Smooth muscle cell (in vitro differentiated cells): ENCODE measurements around the gene SLC25A21. TPM values are rescaled to one million over a fixed set of nuclear protein-coding genes. Genes with fewer than 3 reads are reported as not detected.
"Not testable (repeated sequence)": the region's sequence is repeated elsewhere in the genome, so short reads cannot be mapped to it uniquely, and the experiment has no call there.

Experiments
- DNase-seq: peaks from one replicate; lab custom pipeline; 2025; ENCODE audit not compliant: unreplicated experiment; lab: John Stamatoyannopoulos, UW
- H2AFZ ChIP-seq: fragments of 200-600 bp; sonication (generic); 2 replicates; pipeline ENCODE4 v1.6.0; 2016; ENCODE audit warnings: antibody characterized with exemption, low read depth, mild to moderate bottlenecking
- H3F3A ChIP-seq: fragments of 200-600 bp; sonication (generic); 2 replicates; pipeline ENCODE4 v1.6.0; 2017; ENCODE audit warnings: antibody characterized with exemption, low read depth
- H3K27ac ChIP-seq: fragments of 200-600 bp; sonication (generic); 2 replicates; pipeline ENCODE4 v1.5.1; 2016; ENCODE audit warnings: low read depth, mild to moderate bottlenecking
- H3K27me3 ChIP-seq: fragments of 200-600 bp; sonication (generic); 2 replicates; pipeline ENCODE4 v1.6.1; 2016; ENCODE audit warnings: low read depth, mild to moderate bottlenecking
- H3K36me3 ChIP-seq: fragments of 200-600 bp; sonication (generic); 2 replicates; pipeline ENCODE4 v1.5.1; 2016; ENCODE audit warnings: low read depth
- H3K4me1 ChIP-seq: fragments of 200-600 bp; sonication (generic); 2 replicates; pipeline ENCODE4 v1.5.1; 2016; ENCODE audit warnings: low read depth
- H3K4me2 ChIP-seq: fragments of 200-600 bp; sonication (generic); 2 replicates; pipeline ENCODE4 v1.6.0; 2016; ENCODE audit warnings: mild to moderate bottlenecking
- H3K4me3 ChIP-seq: fragments of 200-600 bp; sonication (generic); 2 replicates; pipeline ENCODE4 v1.5.1; 2016; ENCODE audit warnings: mild to moderate bottlenecking
- H3K79me2 ChIP-seq: fragments of 200-600 bp; sonication (generic); 2 replicates; pipeline ENCODE4 v1.6.0; 2016; ENCODE audit warnings: low read depth, mild to moderate bottlenecking
- H3K9ac ChIP-seq: fragments of 200-600 bp; sonication (generic); 2 replicates; pipeline ENCODE4 v1.6.0; 2016; ENCODE audit warnings: low read depth
- H3K9me3 ChIP-seq: fragments of 200-600 bp; sonication (generic); replicated peaks from 2 replicates; pipeline ENCODE4 v1.5.1; 2016; ENCODE audit warnings: low read depth
- H4K20me1 ChIP-seq: fragments of 200-600 bp; sonication (generic); 2 replicates; pipeline ENCODE4 v1.6.0; 2016; ENCODE audit warnings: low read depth
- CTCF ChIP-seq: fragments of 200-600 bp; sonication (generic); IDR thresholded peaks from 2 replicates; pipeline ENCODE4 v1.5.1; 2017; ENCODE audit warnings: borderline replicate concordance, mild to moderate bottlenecking, antibody characterized with exemption; ENCODE audit not compliant: insufficient read depth, poor library complexity, severe bottlenecking
- WGBS: methylation state at CpG from one replicate; pipeline ENCODE4 v1.1.7; 2016; ENCODE audit warnings: low lambda C conversion rate; 5-methylcytosine and 5-hydroxymethylcytosine counted together
- polyA plus RNA-seq: library from polyadenylated mRNA; unstranded; fragments of >200 nt; fragmentation: Nextera tagmentation; extraction: Ambion mirVana; gene quantifications from 2 replicates; pipeline ENCODE4 v1.2.1, GENCODE V29; 2016
- total RNA-seq: library from RNA; depleted of rRNA; stranded (reverse); fragments of >200 nt; gene quantifications from 2 replicates; pipeline ENCODE4 v1.2.3, GENCODE V29; 2014

Gene SLC25A21
- total and polyA plus RNA-seq, 2 experiments from 2014 or later = 1.1 TPM; not detected in 1

GRCh38 chr14:37153483-37153882 lies 18.9 kb downstream of the SLC25A21 start:
- Histone ChIP-seq H3K79me2 (no peaks in the 10 kb centered on the region), H3K4me1 (no peaks in the 10 kb centered on the region), H4K20me1 (no peaks in the 10 kb centered on the region), H3K27ac (no peak overlapping the region), H3K9ac (no peak overlapping the region), H3K36me3 (no peaks in the 10 kb centered on the region), H3K4me2 (no peak overlapping the region), H3F3A (no peaks in the 10 kb centered on the region), H3K4me3 (no peak overlapping the region), H3K27me3 (peaks cover 3% of the 10 kb centered on the region), H3K9me3 (no peaks in the 10 kb centered on the region), H2AFZ (no peak overlapping the region)
- TF ChIP-seq CTCF = no peak
- no peak for DNase-seq
- WGBS = 85% methylated on average over 5 of the region's 5 CpGs

- Histone ChIP-seq H3F3A (no peaks in the 10 kb centered on the region), H3K4me2 (no peak overlapping the region), H3K27ac (no peak overlapping the region), H3K36me3 (no peaks in the 10 kb centered on the region), H2AFZ (no peak overlapping the region), H3K9me3 (no peaks in the 10 kb centered on the region), H4K20me1 (no peaks in the 10 kb centered on the region), H3K9ac (no peak overlapping the region), H3K27me3 (peaks cover 3% of the 10 kb centered on the region), H3K4me1 (no peaks in the 10 kb centered on the region), H3K4me3 (no peak overlapping the region), H3K79me2 (no peaks in the 10 kb centered on the region)
- WGBS = 63% methylated on average over 1 of the region's 1 CpG
- DNase-seq = no peak
- TF ChIP-seq CTCF = no peak
Measured at GRCh38 chr14:37153005-37153404, 19.4 kb downstream of the SLC25A21 start.

- Histone ChIP-seq H3K4me2 (peak overlapping the region; percentile 16), H2AFZ (no peak overlapping the region), H3F3A (no peaks in the 10 kb centered on the region), H3K4me3 (no peak overlapping the region), H3K9ac (no peak overlapping the region), H3K27me3 (no peaks in the 10 kb centered on the region), H4K20me1 (no peaks in the 10 kb centered on the region), H3K79me2 (no peaks in the 10 kb centered on the region), H3K36me3 (no peaks in the 10 kb centered on the region), H3K27ac (no peak overlapping the region), H3K9me3 (no peaks in the 10 kb centered on the region), H3K4me1 (no peaks in the 10 kb centered on the region)
- TF ChIP-seq CTCF = peak; percentile 79
- no peak for DNase-seq
- 5% methylated on average over 3 of the region's 3 CpGs for WGBS
Measured at GRCh38 chr14:37150414-37150813, 22.0 kb downstream of the SLC25A21 start.

GRCh38 chr14:37147310-37147880 lies 25.0 kb downstream of the SLC25A21 start:
- no peak overlapping the region for H3K27ac ChIP-seq
- H3K9ac ChIP-seq = no peak overlapping the region
- no peaks in the 10 kb centered on the region for H3K4me1 ChIP-seq
- H3K79me2 ChIP-seq = no peaks in the 10 kb centered on the region
- H3K27me3 ChIP-seq = no peaks in the 10 kb centered on the region
- TF ChIP-seq CTCF = no peak
- H3K4me3 ChIP-seq = no peak overlapping the region
- H3F3A ChIP-seq = no peaks in the 10 kb centered on the region
- no peaks in the 10 kb centered on the region for H3K36me3 ChIP-seq
- no peaks in the 10 kb centered on the region for H3K9me3 ChIP-seq
- 9% methylated on average over 1 of the region's 1 CpG for WGBS
- H4K20me1 ChIP-seq = no peaks in the 10 kb centered on the region
- H2AFZ ChIP-seq = no peak overlapping the region
- no peak for DNase-seq
- H3K4me2 ChIP-seq = no peak overlapping the region

GRCh38 chr14:37146438-37146837 lies 26.0 kb downstream of the SLC25A21 start:
- not testable (repeated sequence) for H3K4me1 ChIP-seq, H3K9me3 ChIP-seq, H3K27me3 ChIP-seq, H3K9ac ChIP-seq, H3F3A ChIP-seq, H3K4me3 ChIP-seq, DNase-seq, H3K4me2 ChIP-seq, H3K36me3 ChIP-seq, H4K20me1 ChIP-seq, H3K79me2 ChIP-seq, H2AFZ ChIP-seq, H3K27ac ChIP-seq
- 92% methylated on average over 1 of the region's 1 CpG for WGBS
